ENCODE results near the gene USF2.

USF2 gene

DNA sequence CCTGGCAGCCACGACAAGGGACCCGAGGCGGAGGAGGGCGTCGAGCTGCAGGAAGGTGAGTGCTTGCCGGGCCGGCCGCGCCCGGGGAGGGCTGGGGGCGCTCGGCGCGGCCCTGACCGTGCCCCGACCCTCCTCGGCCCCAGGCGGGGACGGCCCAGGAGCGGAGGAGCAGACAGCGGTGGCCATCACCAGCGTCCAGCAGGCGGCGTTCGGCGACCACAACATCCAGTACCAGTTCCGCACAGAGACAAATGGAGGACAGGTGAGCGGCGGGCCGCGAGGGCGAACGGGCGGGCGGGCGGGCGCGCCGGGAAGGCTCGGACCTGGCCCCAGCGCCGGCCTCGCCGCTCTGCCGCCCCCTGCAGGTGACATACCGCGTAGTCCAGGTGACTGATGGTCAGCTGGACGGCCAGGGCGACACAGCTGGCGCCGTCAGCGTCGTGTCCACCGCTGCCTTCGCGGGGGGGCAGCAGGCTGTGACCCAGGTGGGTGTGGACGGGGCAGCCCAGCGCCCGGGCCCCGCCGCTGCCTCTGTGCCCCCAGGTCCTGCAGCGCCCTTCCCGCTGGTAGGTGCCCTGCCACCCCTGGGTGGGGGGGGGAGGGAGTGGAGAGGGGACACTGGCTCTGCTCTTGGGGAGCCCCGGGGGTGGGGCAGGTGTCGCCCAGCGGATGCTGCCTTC lies 816 bp downstream of the USF2 start:
- DNase-seq (ENCODE audit: low spot score) = peak; percentile 95
- TF ChIP-seq, protein P1, sequence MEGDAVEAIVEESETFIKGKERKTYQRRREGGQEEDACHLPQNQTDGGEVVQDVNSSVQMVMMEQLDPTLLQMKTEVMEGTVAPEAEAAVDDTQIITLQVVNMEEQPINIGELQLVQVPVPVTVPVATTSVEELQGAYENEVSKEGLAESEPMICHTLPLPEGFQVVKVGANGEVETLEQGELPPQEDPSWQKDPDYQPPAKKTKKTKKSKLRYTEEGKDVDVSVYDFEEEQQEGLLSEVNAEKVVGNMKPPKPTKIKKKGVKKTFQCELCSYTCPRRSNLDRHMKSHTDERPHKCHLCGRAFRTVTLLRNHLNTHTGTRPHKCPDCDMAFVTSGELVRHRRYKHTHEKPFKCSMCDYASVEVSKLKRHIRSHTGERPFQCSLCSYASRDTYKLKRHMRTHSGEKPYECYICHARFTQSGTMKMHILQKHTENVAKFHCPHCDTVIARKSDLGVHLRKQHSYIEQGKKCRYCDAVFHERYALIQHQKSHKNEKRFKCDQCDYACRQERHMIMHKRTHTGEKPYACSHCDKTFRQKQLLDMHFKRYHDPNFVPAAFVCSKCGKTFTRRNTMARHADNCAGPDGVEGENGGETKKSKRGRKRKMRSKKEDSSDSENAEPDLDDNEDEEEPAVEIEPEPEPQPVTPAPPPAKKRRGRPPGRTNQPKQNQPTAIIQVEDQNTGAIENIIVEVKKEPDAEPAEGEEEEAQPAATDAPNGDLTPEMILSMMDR (IDR thresholded peaks at IDR 0.05; ENCODE audit: extremely low read depth, missing control alignments) = peak; percentile 58

DNA sequence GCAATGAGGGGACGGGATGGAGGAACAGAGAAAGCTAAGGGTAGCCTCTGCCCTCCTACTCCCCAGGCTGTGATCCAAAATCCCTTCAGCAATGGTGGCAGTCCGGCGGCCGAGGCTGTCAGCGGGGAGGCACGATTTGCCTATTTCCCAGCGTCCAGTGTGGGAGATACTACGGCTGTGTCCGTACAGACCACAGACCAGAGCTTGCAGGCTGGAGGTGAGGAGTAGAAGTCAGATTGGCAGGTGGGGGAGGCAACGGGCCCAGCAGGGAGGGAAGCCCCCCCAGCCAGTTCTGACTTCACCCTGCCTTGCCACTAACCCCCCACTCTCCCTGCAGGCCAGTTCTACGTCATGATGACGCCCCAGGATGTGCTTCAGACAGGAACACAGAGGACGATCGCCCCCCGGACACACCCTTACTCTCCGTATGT lies 1.6 kb downstream of the USF2 start:
- TF ChIP-seq, protein P1 (IDR thresholded peaks at IDR 0.05; ENCODE audit: extremely low read depth, missing control alignments) = no peak
- DNase-seq (ENCODE audit: low spot score) = no peak

DNA sequence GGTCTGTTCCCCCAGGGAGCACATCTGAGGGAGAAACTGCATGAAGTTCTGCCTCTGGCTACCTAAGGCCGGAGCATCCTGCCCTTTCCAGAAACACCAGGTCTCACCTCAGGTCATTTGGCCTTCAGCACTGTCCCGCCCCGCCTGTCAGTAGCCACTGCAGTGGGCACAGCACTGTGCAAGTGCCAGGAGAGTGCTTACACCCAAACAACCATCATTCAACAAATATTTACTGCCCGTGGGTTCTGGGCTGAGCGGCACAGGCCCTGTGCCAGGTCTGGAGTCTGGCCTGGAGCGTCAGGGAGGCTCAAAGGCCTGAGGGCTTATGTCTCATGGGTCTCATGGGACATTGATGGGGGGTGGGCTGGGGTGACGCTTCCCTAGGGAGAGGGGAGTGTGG lies 2.8 kb downstream of the USF2 start:
- TF ChIP-seq, protein P1 (IDR thresholded peaks at IDR 0.05; ENCODE audit: extremely low read depth, missing control alignments) = no peak
- DNase-seq (ENCODE audit: low spot score) = no peak

DNA sequence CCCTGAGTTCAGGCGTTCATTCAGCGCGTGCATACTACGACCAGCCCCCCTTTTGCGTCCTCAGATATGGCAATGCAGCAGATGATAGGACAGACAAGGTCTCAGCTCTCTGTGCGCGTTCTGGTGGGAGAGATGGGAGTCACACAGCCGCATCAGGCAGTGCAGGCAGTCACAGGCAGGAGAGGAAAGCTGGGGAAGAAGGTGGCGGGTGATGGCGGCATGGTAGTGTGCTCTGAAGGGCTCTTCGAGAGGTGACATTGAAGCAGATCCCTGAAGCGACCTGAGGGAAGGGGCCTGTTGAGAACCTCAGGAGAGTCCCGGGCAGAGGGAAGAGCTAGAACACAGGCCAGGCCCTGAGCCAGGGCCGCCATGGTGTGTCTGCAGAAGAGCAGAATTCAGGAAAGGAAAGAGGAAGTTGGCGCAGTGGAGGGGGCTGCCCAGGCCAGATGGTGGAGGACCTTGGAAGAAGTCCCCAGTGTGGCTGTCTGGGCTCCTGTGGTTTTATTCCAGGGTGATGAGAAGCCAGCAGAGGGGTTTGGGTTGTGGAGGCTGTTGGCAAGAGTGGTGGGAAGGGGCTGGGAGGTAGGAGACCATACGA lies 3.5 kb downstream of the USF2 start:
- TF ChIP-seq, protein P1 (IDR thresholded peaks at IDR 0.05; ENCODE audit: extremely low read depth, missing control alignments) = no peak
- no peak for DNase-seq (ENCODE audit: low spot score)

DNA sequence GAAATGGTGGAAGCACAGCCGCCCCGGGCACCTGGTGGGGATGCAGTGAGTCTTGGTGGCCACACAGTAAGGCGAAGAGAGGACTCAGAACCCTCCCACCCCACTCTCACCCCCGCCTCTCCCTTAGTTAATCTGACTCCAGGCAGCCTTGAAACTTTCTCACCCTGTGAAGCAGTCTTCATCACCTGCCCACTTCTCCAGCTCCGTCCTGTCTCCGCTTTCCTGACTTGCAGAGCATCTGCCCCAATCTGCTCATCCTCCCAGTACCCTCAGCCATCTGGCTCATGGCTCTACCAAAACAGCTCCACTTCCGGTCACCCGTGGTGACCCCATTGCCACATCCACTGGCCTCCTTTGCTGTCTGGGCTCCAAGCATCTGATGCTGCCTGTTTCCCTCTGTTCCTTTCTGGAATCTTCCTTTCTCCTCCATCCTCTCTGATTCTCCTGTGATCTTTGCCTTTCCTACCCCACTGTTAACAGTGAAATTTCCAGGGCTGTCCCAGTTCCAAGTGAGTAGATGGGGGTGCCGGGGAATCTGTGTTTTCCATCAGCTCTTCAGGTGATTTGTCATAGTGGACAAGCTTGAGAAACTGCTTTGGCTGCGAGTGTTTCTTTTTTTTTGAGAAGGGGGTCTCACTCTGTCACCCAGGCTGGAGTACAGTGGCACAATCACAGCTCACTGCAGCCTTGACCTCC lies 4.3 kb downstream of the USF2 start:
- TF ChIP-seq, protein P1 (IDR thresholded peaks at IDR 0.05; ENCODE audit: extremely low read depth, missing control alignments) = no peak
- DNase-seq (ENCODE audit: low spot score) = no peak

DNA sequence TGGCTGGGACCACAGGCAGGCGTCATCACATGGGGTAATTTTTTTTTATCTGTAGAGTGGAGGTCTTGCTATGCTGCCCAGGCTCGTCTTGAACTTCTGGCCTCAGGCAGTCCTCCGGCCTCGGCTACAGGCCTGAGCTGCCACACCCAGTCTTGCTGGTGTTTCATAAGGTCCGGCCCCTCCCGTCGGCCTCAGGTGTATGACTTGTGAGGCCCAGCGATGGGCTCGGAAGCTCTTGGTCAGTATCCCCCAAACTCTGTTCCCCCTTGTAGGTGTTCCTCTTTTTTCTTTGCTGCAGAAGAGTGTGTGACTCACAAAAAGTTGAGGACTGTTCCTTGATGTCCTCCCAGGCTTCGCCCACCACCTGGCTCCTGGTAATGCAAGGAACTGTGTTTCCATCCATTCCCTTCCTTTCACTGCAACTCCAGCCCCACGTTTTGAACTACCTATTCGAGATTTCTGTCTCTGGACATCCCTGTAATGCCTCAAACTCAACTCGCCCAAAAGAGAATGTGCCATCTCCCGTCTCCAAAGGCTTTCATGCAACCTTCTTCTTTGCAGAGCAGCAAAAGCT lies 5.0 kb downstream of the USF2 start:
- TF ChIP-seq, protein P1 (IDR thresholded peaks at IDR 0.05; ENCODE audit: extremely low read depth, missing control alignments) = no peak

DNA sequence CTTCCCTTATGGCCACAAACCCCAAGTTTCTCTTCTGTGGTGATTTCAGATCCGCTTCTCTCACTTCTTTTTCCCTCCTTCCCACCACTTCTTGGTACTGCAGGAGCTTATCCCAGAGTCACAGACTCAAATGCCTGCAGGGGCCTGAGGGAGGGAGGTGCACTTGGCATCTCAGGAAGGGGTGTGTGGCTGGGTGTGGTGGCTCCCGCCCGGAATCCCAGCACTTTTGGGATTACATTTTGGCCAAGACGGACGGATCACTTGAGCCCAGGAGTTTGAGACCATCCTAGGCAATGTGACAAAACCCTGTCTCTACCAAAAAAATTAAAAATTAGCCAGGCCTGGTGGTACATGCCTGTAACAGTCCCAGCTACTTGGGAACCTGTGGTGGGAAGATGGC lies 5.6 kb downstream of the USF2 start:
- no peak for DNase-seq (ENCODE audit: low spot score)
- TF ChIP-seq, protein P1 (IDR thresholded peaks at IDR 0.05; ENCODE audit: extremely low read depth, missing control alignments) = no peak

More for the DNA sequence above, 5.0 kb downstream of the USF2 start:
- DNase-seq (ENCODE audit: low spot score) = no peak

Data from GM20000 (cell line).